ENCODE measurements around the gene ACVR1.

Gene ACVR1

DNA sequence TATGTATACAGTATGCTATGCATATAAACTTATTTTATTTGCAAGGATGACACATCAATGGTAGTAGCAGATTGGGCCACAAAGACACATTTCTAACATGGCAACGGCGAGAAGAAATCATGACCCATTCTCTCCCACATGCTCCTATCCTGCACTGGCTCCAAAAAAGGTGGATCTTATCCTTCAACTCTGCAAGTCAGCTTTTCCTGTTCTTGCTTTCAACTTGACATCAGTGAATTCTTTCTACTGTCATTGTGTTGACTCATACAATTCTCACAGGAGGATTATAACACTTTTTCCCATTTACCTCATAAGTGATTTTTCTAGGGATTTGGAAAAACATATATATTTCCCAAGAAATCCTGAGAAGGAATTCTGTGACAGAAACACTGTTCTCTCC, 53.1 kb downstream of the ACVR1 start:
- no peak for DNase-seq

DNA sequence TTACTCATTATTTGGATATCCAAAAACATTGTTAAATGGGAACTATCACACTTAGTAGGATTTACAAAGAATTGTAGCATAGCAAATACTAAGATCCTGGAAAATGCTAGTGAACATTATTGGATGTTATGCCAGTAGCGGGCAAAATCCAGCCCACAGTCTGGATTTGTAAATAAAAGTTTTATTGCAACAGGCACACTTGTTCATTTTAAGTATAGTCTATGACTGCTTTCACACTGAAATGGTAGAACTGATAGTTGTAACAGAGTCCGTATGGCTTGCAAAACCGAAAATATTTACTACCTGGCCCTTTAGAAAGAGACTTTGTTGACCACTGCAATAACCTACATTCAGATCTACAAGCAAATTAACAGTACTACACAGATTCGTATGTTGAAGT, 53.6 kb downstream of the ACVR1 start:
- DNase-seq = no peak

DNA sequence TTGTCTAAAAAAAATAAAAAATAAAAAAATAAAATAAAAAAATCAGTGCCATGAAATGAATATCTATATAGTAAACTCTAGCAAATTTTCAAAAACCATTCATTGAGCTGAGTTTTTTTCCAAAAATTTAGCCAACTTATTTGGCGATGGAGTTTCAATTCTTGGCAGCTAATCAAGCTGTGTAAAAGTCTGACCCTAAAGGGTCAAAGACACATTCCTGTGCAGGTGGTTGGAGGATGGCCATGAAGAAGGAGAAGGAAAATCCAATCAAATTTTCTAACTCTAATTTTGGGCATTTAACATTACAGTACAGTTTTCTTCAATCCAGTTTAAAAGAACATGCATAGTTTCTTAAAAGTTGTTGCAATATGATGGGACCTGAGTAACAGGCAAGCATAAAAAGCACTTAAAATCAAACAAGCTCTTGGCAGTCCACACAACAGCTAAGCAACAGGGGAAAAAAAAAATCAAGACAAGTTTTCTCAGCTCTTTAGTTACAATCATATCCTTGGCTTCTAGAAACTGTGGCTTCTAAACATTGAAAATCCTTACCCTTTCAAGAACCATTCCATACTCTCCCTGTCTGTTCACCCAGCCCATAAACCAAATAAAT, 54.5 kb downstream of the ACVR1 start:
- DNase-seq = no peak

DNA sequence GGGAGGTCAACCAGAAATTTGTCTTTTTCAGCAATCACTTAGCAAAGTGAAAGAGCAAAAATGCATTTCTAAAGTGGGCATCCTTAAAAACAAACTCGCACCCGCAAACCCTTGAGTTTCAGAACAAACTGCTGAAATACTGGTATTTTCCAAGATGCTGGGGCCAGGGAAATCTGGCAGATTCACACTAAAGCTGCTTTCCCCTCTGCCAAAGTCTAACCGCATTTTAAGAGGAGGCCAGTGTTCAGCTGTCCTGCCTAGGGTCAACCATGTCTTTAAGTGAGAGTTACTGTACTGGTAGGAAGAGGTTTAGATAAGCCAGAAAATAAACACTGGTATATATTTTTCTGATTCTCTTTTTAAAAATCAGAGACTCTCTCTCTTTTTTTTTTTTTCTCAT, 55.9 kb downstream of the ACVR1 start:
- no peak for DNase-seq

DNA sequence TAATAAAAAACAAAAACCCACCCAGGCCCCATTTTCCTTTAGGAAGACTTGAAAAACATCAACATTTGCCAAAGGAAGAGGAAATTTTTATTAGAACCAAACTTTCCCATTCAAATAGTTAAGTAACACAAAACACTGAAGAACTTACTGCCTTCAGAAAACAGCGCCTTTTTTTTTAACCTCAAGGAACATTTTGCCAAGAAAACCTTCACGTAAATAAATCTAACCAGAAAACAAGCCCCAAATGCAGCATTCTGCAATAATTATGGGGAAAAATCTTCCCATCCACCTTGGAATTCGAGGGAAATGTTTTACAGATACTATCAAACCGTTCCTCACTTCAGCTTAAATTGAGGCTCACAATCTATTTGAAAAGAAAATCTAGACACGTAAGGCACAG, 56.4 kb downstream of the ACVR1 start:
- no peak for DNase-seq

DNA sequence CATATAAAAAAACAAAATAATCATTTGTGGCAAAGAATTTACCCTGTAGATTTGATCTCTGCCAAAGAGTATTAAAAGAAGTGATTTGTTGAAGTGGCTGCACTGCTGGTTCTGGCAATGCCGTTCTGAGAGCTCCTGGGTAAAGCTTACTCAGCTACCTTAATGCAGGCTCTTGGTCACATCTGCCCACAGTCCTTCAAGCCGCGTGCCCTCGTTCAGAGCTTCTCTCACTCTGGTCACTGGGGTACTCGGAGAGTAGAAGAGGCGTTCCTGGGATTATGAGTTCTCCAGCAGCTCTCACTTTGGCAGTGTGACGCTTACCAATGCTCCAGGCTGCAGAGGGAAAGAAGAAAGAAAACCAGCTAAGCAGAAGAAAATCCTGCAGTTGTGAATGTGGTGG, 57.9 kb downstream of the ACVR1 start:
- DNase-seq = no peak

DNA sequence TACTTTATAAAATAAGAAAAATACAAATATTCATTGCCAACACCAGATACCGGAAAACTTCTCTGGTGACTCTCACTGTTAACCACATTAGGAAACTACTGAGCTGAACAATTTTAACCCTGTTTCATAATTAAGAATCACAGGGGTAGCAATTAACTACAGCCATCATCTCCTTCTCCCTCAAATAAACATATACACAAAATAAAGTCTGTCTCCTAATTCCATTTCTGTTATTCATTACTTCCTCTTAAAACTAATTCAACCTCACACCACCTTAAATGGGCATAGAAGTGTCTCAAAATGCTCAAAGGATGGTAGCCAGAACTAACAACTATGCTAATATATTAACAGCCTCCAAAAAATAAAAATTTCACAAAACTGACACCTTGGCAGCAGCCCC, 60.7 kb downstream of the ACVR1 start:
- no peak for DNase-seq

DNA sequence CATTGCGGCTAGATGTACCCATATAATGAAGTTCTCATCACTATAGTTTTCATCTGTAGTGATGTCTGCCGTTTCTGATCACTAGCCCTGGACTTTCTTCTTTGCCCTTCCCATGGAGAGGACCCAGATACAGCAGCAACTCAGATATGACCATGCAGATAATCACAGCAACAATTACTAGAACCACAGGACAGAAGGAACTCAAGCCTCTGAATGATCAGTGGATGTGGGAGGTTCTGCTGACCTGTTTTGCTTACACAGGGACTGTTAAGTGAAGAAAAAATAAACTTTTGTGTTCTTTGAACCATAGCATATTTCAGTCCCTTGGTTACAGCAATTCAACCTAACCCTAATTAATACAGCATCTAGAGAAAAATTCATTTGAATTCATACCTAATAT, 62.7 kb downstream of the ACVR1 start:
- no peak for DNase-seq

DNA sequence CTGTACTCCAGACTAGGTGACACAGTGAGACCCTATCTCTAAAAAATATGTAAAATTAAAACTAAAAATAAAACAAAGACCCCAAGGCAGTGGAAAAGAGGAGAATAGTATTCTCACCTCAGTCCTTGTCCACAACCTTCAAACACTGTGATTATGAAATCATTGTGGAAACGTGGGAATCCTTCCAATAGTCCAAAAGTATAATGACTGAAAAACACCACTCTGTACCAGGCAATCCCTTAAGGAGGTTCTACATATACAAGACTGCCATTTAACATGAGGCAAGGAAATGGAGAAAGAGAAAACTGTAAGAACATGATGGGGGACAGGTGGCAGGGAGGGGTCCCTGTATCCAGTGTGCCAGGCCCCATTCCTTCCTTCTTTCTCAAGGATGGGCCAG, 66.1 kb downstream of the ACVR1 start:
- DNase-seq = no peak

DNA sequence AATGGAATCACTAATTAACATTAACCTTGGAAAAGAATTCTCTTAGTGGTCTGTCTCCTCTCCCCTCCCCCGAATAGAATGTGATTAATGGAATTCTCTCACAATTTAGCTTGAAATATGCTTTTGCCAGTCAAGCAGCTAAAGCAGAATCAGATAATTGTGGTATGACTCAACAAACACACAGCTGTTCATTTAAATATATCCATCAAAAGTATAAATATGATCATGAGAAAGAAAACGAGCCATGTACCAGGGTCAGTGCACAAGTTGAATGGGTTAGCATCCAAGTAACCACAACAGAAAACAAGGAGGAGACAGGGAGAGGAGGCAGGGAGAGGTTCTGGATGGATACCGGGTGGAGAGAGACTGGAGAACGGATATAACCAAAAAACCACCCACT, 66.9 kb downstream of the ACVR1 start:
- no peak for DNase-seq

DNA sequence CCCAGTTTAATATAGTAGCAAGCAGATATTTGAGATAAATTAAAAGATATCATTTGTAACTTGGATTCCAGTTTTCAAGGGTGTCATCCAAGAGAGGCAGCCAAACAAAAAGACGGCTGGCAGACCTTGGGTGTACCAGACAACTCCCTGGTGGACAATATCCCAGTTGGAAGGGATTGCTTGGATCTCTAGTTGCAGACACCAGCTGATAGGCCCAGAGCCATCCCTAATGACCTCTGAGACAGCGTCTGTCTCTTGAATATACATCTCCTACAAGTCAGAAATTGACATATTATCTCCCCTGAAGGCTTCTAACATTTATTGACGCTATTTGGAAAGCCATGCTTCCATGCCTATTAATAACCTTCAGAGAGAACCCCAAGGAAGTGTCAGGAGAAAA, 67.7 kb downstream of the ACVR1 start:
- no peak for DNase-seq

DNA sequence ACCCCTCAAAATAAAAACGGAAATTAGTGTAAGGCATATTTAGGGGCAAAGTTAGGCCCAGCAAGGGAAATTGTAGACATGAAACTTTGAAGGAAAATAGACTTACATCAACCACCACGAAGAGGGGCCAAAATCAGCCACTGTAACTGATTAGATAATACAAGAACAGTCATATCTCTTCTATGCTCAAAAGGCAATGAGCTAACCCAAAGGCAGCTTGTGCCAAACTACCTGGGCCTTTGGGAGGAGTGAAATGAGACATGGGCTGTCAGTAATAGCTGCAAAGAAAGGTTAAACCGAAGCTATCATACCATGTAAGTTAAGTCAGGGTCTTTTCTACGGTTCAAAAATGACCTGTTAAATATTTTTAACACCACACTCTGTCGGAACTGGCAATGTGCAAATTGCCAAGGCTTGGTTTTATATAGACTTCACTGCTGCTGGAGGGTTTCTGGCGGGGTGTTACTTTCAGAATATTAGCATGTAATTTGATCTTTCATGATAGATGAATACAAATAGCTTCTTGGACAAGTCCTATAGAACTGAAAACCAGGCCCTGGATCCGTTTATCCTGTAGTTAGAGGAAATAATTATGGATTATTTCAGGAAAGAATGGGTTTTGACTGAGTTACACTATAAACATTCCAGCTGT, 69.6 kb downstream of the ACVR1 start:
- DNase-seq = no peak

DNA sequence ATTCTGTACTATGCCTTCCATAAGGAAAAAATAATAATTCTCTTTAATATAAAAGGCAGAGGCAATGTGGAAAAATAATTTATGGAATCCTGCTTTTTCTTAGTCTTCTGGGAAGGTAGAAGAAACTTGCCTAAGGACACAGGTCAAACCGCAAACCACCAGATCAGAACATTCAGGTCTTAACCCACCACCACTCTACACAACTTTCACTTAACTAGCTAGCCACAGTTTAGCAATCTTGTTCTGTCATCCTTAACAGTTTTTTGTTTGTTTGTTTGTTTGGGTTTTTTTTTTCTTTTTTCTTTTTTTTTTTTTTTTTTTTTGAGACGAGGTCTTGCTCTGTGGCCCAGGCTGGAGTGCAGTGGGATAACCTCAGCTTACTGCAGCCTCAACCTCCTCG, 70.6 kb downstream of the ACVR1 start:
- no peak for DNase-seq

DNA sequence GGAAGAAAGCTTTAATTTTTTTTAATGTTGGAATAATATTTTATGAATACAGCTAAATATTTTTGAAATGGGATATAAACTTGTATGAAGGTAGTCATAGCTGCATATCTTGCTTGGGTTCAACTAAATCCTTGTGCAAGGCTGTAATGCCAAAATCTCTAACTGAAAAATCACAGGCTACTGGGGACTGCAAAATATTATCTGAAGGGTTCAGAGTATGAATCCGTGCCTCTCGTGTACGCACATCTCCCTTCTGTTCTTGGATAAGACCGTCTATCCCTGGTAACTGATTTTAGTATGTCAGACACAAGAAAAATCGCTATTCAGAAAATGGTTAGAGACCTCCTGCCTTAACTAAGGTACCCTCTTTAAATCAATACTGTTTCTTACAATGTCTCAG, 71.8 kb downstream of the ACVR1 start:
- DNase-seq = no peak

DNA sequence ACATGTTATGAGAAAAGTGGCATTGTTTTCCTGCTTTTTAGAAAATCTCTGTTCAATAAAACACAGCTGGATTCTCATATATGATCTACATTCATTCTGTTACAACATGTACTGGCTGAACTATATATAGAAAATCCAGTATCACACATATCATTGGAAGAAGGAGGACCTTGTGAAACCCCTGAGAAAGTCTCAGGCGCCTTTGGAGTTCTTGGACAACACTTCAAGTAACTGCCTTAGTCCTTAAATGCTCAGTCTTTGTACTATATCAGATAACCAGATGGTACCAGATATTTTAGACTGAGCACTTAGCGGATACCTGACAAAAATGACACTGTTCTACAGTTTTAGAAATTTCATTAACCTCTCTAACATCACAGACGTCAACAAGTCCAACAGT, 72.2 kb downstream of the ACVR1 start:
- no peak for DNase-seq

DNA sequence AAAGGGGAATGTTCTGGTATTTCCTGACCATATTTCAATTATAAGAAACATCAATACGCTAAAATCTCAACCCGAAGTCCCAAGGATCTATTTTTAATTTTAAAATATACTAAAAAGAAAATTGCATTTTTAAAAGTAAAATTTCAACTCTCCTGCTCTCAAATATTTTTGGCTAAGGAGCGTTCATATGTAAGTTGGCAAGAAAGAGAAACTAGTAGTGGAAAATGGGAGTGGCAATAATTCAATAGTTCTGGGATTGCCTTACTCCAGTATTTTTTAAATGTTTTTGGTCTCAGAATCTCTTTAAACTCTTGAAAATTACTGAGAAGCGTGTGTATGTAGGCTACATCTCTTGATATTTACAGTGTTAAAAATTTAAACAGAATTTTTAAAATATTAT, 72.7 kb downstream of the ACVR1 start:
- DNase-seq = no peak

DNA sequence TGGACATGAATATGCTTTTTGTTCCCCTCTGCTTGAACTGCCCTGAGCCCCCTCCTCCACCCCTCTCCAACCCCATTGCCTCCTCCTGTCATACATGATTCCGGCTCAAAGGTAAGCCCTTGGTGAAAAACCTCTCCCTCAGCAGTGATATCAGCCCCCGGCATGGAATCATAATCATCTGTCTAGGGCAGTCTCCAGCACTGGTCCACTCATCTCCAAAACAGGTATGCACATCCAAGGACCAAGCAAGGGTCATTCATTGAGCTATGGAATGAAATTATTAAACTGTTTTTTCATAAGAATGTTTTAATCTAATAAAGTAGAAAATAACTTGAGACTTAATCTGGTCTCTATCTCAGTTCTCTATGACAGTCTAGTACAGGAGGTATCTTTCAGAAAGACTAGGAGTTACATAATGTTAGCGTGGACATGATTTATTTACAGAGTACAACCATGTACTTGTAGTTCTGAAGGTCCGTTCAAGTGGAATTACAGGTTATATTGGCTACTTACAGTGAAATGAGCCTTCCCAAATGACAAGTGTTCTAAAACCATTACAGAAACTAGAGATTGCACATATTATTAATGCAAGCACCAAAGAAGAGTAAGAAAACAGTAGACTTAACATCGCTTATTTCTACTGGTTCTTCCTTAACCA, 75.2 kb downstream of the ACVR1 start:
- DNase-seq = no peak

DNA sequence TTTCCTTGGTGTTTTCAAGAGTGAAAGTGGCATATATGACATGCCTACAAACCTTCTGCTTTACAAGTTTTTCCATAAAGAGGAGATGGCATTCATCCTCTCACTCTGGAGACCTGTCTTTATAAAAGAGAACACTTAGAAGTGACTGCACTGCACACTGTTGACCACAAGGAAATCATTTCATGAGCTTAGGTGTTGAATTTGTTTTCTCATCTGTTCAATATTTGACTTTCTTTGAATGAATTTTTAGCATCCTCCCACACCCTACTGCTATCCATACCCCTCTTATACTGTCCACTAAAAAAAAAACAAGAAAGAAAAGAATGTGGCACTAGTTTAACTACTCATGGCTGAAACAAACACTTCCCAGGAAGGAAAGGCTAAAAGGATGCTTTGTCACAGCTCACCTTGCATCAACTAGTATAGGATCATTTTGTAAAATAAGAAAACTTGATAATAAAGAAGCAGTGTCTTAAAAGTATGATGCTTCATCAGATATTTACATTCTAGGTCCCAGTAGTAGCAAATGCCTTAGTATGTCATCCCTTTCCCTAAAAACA, 83.0 kb downstream of the ACVR1 start:
- no peak for DNase-seq

DNA sequence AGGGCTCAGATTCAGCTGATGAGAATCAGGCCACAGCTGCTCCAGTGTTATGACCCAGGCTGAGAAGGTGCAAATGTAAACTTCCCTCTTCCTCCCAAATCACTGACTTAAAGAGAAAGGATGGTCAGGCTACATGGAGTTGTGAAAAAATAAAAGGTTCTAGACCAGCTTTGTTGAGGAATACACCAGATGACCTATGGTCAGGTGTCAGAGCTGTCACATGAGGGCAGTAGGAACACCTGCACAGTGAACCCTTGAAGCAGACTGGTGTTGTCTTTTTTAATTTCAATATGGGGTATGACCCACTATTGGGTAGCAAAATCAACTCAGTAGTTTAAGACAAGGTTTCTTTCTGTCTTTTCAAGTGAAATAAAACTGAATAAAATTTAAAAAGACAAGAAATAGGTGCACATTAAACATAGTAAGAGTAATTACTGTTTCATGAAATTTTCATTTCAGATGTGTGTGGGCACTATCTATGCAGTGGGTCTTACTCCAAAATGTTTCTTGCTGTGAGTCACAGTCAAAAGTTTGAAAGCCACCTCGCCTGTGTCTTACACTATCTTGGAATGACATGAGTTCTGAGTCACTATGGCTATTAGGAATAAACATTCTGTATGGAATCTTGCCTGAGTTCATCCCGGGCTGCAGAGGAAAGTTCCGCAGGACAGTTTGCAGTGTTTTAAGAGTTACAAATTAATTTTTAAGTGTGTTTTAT, 83.6 kb downstream of the ACVR1 start:
- no peak for DNase-seq

DNA sequence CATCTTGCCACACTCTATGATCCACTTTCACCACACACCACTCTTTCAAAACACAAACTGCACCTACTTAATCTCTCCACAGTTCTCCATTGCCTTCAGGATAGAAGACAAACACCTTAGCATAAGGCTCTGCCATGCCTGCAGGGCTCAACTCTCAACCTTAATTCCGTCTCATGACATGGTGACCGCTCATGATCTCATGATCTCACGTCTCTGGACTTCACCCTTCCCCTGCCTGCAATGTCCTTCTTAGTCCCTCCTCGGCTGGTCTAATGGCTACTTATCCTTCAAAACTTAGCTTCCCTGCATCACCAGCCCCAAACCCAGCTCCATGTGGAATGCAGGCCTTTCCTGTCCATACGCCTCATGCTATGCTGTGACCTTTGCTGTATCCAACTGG, 85.3 kb downstream of the ACVR1 start:
- no peak for DNase-seq

DNA sequence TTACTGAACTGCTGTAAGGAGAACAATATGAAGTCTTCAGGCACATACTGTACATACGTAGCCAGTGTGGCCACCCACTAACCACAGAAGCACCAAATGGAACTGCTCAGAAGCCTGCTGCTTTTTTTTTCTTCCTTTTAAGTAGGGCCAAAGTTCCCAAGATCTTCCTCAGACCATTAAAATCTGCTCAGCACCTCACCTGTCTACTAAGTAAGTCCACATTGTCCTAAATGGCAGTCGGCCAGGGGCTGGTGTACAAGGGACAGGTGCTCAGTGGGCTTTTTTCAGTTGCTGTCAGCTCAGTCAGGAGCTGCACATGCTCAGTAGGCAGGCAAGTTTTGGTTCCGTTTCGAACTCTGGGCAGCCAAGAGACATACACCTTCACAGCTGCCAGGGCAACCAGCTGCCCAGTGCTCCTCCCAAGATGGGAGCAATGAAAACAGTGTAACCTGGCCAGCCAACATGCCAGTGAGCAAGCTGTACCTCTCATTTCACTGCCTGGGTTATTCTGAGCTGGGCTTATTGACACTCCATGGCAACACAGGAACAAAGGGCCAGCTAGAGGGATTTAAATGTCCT, 86.1 kb downstream of the ACVR1 start:
- DNase-seq = no peak

DNA sequence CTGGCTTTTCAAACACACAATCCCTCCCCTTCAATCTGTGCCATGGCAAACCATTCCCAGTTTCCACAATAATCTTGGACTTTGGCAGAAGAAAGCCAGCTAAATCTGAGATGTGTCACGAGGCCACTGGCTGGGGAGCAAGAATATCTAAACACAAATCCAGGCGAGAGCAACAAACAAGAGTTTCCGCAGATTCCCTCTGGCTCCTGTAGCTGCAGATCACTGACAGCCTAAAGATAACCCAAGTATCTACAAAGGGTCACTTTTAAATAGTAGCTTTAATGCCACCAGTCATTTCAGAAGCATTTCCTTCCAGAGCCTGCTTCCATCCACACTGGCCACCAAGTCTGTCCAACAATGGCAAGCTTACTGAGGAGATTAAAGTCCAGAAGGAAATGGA, 86.9 kb downstream of the ACVR1 start:
- no peak for DNase-seq

DNA sequence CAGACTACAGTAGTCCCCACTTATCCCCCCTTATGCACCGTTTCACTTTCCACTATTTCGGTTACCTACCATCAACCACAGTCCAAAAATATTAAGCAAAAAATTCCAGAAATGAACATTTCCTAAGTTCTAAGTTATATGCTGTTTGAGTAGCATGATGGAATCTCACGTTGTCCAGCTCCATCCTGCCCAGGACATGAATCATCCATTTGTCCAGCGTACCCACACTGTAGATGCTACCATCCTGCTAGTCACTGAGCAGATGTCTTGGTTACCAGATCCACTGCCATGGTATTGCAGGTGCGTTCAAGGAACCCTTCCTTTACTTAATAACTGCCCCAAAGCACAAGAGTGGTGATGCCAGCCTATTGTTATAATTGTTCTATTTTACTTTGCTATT, 87.9 kb downstream of the ACVR1 start:
- no peak for DNase-seq

Data from NCI-H1092 (cell line).